HepG2 (cell line): ENCODE data around the gene CSNK1D. TPM values are rescaled to one million over a fixed set of nuclear protein-coding genes. Genes with fewer than 3 reads are reported as not detected.
A peak's percentile ranks its signal among the peaks of the same experiment; 100 is the strongest.

Source experiments
- AGO1 ChIP-seq: fragments of 200-400 bp; formaldehyde crosslinking; IDR thresholded peaks from 2 replicates; pipeline ENCODE4 v1.6.1; 2017; ENCODE audit warnings: mild to moderate bottlenecking, low read depth, low read length, moderate library complexity; ENCODE audit not compliant: poor library complexity, severe bottlenecking
- E2F1 ChIP-seq: sonication (generic); formaldehyde crosslinking; IDR thresholded peaks from 2 replicates; pipeline ENCODE4 v1.5.0; 2020; ENCODE audit warnings: missing genetic modification reagents
- MEIS2 ChIP-seq: sonication (generic); formaldehyde crosslinking; IDR thresholded peaks from 2 replicates; pipeline ENCODE4 v1.9.0; 2021; ENCODE audit warnings: mild to moderate bottlenecking, missing genetic modification reagents
- PATZ1 ChIP-seq: sonication (generic); formaldehyde crosslinking; IDR thresholded peaks from 2 replicates; pipeline ENCODE4 v1.4.0; 2020; ENCODE audit warnings: missing genetic modification reagents
- PPARG ChIP-seq: conservative IDR thresholded peaks from 2 replicates; pipeline ENCODE4 v1.6.1; 2016; ENCODE audit warnings: missing biosample characterization, missing genetic modification reagents
- RNF219 ChIP-seq: sonication (generic); formaldehyde crosslinking; IDR thresholded peaks from 2 replicates; pipeline ENCODE4 v1.5.0; 2020; ENCODE audit warnings: mild to moderate bottlenecking, missing genetic modification reagents
- SNRNP70 ChIP-seq: fragments of 200-400 bp; formaldehyde crosslinking; IDR thresholded peaks from 2 replicates; pipeline ENCODE4 v1.6.1; 2017; ENCODE audit warnings: mild to moderate bottlenecking, low read depth, low read length, moderate library complexity
- SRSF4 ChIP-seq: fragments of 200-400 bp; formaldehyde crosslinking; IDR thresholded peaks from one replicate; pipeline ENCODE4 v1.6.1; 2018; ENCODE audit warnings: mild to moderate bottlenecking, low read depth, low read length, moderate library complexity; ENCODE audit not compliant: poor library complexity, severe bottlenecking
- STAT6 ChIP-seq: sonication (generic); formaldehyde crosslinking; IDR thresholded peaks from 2 replicates; pipeline ENCODE4 v1.4.0; 2020; ENCODE audit warnings: missing genetic modification reagents, mild to moderate bottlenecking, borderline replicate concordance
- TFDP2 ChIP-seq: sonication (generic); formaldehyde crosslinking; IDR thresholded peaks from 2 replicates; pipeline ENCODE4 v1.4.0; 2020; ENCODE audit warnings: missing genetic modification reagents
- ZNF124 ChIP-seq: sonication (generic); formaldehyde crosslinking; IDR thresholded peaks from 2 replicates; pipeline ENCODE4 v1.4.0; 2020; ENCODE audit warnings: missing genetic modification reagents
- ZNF205 ChIP-seq: IDR thresholded peaks from 2 replicates; pipeline ENCODE4 v1.6.1; 2018; ENCODE audit warnings: missing biosample characterization, missing genetic modification reagents
- ZNF430 ChIP-seq: sonication (generic); formaldehyde crosslinking; IDR thresholded peaks from 2 replicates; pipeline ENCODE4 v1.9.0; 2021; ENCODE audit warnings: mild to moderate bottlenecking, missing genetic modification reagents
- ZNF691 ChIP-seq: sonication (generic); formaldehyde crosslinking; IDR thresholded peaks from 2 replicates; pipeline ENCODE4 v1.4.0; 2020; ENCODE audit warnings: missing genetic modification reagents, low read depth, mild to moderate bottlenecking, borderline replicate concordance
- ZNF792 ChIP-seq: IDR thresholded peaks from 2 replicates; pipeline ENCODE4 v1.6.1; 2016
- polyA plus RNA-seq, 8 experiments: library from polyadenylated mRNA; depleted of rRNA in 3 of 8; stranded (reverse) in 7 of 8; unstranded in 1 of 8; fragments of >200 nt; fragmentation: Illumina TruSeq in 4 of 8; extraction: Trizol in 4 of 8; gene quantifications; 2 replicates each; pipeline versions ENCODE4 v1.2.1 to v1.2.3, GENCODE V29; 2011 to 2016; ENCODE audit warnings: low read depth in 4 of 8, missing spikeins in 1 of 8, mixed read lengths in 1 of 8; ENCODE audit not compliant: insufficient read depth in 1 of 8
- total RNA-seq, 5 experiments: library from RNA; depleted of rRNA; stranded (reverse); fragments of >200 nt; fragmentation: Illumina TruSeq; extraction: Trizol; gene quantifications; 2 replicates each; pipeline ENCODE4 v1.2.3, GENCODE V29; 2016; ENCODE audit warnings: low read depth in 1 of 5

The CSNK1D gene
- total and polyA plus RNA-seq, 2 of the 13 experiments (the other 11 are each of a cell fraction or from before 2014, with no cell fraction given), result 31.5 to 128 TPM

- peak; percentile 87 for TF ChIP-seq PATZ1 (CRISPR knock-in tag)
- TF ChIP-seq AGO1, result peak; percentile 75
- no peak for TF ChIP-seq SNRNP70
- TF ChIP-seq ZNF124 (CRISPR knock-in tag), result peak; percentile 68; the same call in 1 of the 2 replicates
- peak; percentile 63; the same call in 1 of the 2 replicates for TF ChIP-seq ZNF792 (CRISPR knock-in tag)
- no peak; the same call in 1 of the 2 replicates for TF ChIP-seq STAT6 (CRISPR knock-in tag)
- no peak; the same call in 1 of the 2 replicates for TF ChIP-seq RNF219 (CRISPR knock-in tag)
- 0 out of 2 replicates have a peak, but pooled peaks have one; percentile 39 for TF ChIP-seq ZNF205 (CRISPR knock-in tag)
- no peak for TF ChIP-seq SRSF4
- TF ChIP-seq TFDP2, result peak; percentile 83
- TF ChIP-seq ZNF691 (CRISPR knock-in tag), result peak; percentile 82; the same call in 1 of the 2 replicates
- TF ChIP-seq ZNF430 (CRISPR knock-in tag), result peak; percentile 70; the same call in 1 of the 2 replicates
- no peak for TF ChIP-seq E2F1 (CRISPR knock-in tag)
- no peak for TF ChIP-seq PPARG
- peak; percentile 84 for TF ChIP-seq MEIS2 (CRISPR knock-in tag)
These were observed 60.9 kb downstream of the CSNK1D start, which contains the start of gene CCDC57 (continued) for GRCh38 chr17:82212331-82213250.
